HCEC 1CT (cell line): Measurements from ENCODE around the gene GJC2.
A peak's percentile ranks its signal among the peaks of the same experiment; 100 is the strongest.

Experiments
- DNase-seq: peaks from one replicate; pipeline ENCODE4 v3.0.0-alpha.2; 2017

The GJC2 gene

GRCh38 chr1:228197555-228198147, 47.9 kb downstream of the GJC2 start:
- no peak for DNase-seq

- DNase-seq = peak; percentile 5
These were observed 49.4 kb downstream of the GJC2 start for GRCh38 chr1:228198977-228199590.

DNA sequence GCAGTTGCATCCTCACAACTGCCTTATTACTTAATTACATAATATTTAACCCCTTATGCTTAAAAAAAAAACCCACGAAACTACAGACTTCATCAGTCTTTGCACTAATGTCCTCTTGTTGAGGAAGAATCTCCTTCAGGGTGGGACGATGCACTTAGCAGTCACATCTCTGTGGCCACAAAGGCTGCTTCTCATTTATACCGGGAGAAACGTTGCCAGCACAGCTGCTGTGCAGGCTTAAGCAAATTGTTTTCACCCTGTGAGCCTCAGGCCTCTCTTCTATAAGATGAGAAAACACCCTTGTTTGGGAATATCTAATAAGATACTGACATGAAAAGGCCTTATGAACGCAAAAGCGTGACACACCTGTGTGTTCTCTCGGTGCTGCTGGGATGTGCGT, 55.2 kb downstream of the GJC2 start:
- DNase-seq = no peak

GRCh38 chr1:228205526-228206436, 56.1 kb downstream of the GJC2 start:
- no peak for DNase-seq

- DNase-seq = no peak
These were observed 57.0 kb downstream of the GJC2 start for GRCh38 chr1:228206582-228207351.

DNA sequence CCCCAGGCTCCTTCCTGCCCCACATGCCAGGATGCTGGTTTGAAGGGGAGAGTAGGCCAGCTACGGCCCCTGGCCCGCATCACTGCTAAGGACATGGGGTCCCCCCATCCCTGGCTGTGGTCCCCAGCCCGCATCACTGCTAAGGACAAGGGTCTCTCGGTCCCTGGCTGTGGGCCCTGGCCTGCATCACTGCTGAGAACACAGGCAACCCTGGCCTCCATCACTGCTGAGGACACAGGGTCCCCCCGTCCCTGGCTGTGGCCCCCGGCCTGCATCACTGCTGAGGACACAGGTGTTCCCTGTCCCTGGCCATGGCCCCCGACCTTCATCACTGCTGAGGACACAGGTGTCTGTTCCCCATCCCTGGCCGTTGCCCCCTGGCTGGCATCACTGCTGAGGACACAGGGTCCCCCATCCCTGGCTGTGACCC, 57.7 kb downstream of the GJC2 start:
- DNase-seq = no peak

DNA sequence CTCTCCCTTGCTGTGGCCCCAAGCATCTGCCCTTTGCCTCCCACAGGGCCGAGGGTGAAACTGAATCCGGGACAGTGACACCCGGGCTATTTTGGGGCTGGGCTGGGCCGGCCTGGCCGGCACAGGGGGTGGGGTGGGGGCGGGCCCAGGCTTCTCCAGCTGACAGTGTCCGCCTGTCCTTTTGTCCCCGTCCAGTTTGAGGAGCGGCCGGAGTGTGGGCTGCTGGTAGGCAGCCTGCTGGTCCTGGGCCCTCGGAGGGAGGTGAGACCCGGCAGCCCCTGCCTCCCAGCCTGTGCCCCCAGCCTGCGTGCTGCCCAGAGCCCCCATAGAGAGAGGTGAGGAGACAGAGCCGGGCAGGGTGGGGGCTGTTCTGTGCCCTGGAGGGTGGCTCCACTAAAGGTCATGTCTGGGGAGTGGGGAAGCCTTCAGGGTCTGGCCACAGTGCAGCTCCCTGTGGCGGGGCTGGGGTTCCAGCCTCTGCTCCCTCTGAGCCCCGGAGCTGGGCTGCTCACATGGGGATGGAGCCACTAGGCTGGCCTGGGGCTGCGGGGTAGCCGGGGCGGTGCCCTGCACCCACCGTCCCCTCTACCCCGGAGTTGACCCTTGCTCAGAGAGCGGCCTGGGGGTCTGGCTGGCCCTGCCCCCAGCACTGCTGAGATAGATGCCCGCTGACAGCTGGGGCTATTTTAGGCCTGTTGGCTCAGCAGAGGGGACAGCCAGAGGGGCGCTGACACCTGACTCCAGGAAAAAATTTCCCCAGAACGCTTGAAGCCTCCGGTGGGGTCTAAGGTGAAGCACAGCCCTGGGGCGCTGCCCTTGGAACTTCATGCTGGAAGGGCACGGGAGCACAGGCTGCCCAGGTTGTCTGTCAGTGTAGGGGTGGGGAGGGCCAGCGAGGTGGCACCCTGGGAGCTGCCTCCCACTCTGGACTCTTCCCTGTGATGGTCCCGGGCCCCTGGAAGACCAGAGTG, 58.4 kb downstream of the GJC2 start, which contains the start of gene OBSCN:
Gene OBSCN, plus strand, starts transcription at position 194 of the 971 bp plus-strand sequence. CDS start 3,740 bp downstream, outside the sequence.
- no peak for DNase-seq

GRCh38 chr1:228208831-228209551, 59.3 kb downstream of the GJC2 start:
- DNase-seq = no peak
